Nephron progenitor cell (in vitro differentiated cells): ENCODE measurements around the gene TTBK1.

Experiments
- DNase-seq: peaks from one replicate; pipeline ENCODE4 v3.0.0; 2021
- H3K27ac Mint-ChIP-seq: 2 replicates; pipeline ENCODE4 v1.8.0; 2021; ENCODE audit warnings: mild to moderate bottlenecking, moderate library complexity, mixed read lengths
- H3K27me3 Mint-ChIP-seq: 2 replicates; pipeline ENCODE4 v1.8.0; 2021; ENCODE audit warnings: mild to moderate bottlenecking, low read depth, mixed read lengths; ENCODE audit not compliant: poor library complexity
- H3K36me3 Mint-ChIP-seq: 2 replicates; pipeline ENCODE4 v1.8.0; 2021; ENCODE audit warnings: low read depth, mixed read lengths
- H3K4me1 Mint-ChIP-seq: 2 replicates; pipeline ENCODE4 v1.8.0; 2021; ENCODE audit warnings: mixed read lengths
- H3K4me3 Mint-ChIP-seq: 2 replicates; pipeline ENCODE4 v1.8.0; 2021; ENCODE audit warnings: mild to moderate bottlenecking, moderate library complexity, mixed read lengths
- H3K9me3 Mint-ChIP-seq: 2 replicates; pipeline ENCODE4 v1.8.0; 2021; ENCODE audit warnings: mild to moderate bottlenecking, moderate library complexity, mixed read lengths
- TF ChIP-seq, protein P1 (sequence below): fragments of 200-600 bp; sonication (generic); IDR thresholded peaks from 2 replicates; pipeline ENCODE4 v1.5.0; 2021; ENCODE audit warnings: antibody characterized with exemption

TTBK1 gene

DNA sequence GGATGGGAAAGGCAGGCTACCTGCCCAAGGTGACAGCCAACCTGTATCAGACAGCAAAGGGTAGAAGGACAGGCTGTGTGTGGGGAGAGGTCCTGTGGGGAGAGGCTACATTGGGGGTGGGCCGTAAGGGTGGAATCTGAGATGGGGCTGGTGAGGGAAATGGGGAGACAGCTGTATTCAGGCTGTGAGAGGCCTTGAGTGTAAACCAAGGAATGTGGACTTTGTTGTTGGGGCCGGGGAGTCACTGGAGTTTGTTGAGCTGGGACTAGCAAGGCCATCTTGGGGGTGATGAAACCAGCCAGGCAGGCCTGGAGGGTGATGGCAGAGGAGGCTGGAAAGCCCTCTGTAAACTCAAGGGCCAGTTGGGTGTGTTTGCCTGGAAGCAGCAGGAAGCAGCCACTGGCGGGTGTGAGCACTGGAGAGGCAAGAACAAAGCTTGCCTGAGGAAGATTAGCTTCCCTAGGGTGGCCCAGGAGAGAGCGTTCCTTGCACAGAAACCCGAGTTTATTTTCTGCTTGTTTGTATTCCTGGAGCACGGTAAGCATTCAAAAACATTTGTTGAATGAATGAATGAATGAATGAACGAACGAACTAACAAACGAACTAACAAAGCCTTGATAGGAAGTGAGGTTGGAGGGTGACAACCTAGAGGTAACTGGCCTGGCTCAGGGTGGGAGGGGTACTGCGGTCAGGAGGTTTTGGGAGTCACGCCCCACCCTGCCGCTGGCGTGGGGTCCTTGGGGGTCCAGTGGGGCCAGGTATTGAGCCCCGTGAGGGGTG is 18.9 kb downstream of the TTBK1 start:
- no peaks in the 10 kb centered on the region for H3K36me3 Mint-ChIP-seq
- no peaks in the 10 kb centered on the region for H3K9me3 Mint-ChIP-seq
- TF ChIP-seq, protein P1, sequence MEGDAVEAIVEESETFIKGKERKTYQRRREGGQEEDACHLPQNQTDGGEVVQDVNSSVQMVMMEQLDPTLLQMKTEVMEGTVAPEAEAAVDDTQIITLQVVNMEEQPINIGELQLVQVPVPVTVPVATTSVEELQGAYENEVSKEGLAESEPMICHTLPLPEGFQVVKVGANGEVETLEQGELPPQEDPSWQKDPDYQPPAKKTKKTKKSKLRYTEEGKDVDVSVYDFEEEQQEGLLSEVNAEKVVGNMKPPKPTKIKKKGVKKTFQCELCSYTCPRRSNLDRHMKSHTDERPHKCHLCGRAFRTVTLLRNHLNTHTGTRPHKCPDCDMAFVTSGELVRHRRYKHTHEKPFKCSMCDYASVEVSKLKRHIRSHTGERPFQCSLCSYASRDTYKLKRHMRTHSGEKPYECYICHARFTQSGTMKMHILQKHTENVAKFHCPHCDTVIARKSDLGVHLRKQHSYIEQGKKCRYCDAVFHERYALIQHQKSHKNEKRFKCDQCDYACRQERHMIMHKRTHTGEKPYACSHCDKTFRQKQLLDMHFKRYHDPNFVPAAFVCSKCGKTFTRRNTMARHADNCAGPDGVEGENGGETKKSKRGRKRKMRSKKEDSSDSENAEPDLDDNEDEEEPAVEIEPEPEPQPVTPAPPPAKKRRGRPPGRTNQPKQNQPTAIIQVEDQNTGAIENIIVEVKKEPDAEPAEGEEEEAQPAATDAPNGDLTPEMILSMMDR: no peak
- no peak overlapping the region for H3K4me3 Mint-ChIP-seq
- peaks cover 25% of the 10 kb centered on the region for H3K4me1 Mint-ChIP-seq
- no peak for DNase-seq
- no peak overlapping the region for H3K27ac Mint-ChIP-seq
- peaks cover 30% of the 10 kb centered on the region for H3K27me3 Mint-ChIP-seq

DNA sequence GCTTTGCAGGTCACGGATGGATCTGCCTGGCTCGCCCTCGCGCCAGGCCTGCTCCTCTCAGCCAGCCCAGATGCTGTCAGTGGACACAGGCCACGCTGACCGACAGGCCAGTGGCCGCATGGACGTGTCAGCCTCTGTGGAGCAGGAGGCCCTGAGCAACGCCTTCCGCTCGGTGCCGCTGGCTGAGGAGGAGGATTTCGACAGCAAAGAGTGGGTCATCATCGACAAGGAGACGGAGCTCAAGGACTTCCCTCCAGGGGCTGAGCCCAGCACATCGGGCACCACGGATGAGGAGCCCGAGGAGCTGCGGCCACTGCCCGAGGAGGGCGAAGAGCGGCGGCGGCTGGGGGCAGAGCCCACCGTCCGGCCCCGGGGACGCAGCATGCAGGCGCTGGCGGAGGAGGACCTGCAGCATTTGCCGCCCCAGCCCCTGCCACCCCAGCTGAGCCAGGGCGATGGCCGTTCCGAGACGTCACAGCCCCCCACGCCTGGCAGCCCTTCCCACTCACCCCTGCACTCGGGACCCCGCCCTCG is 19.6 kb downstream of the TTBK1 start:
- Mint-ChIP-seq H3K4me1 (peaks cover 25% of the 10 kb centered on the region), H3K9me3 (no peaks in the 10 kb centered on the region), H3K36me3 (no peaks in the 10 kb centered on the region), H3K4me3 (no peak overlapping the region), H3K27ac (no peak overlapping the region), H3K27me3 (peaks cover 36% of the 10 kb centered on the region)
- no peak for DNase-seq
- TF ChIP-seq, protein P1: no peak

DNA sequence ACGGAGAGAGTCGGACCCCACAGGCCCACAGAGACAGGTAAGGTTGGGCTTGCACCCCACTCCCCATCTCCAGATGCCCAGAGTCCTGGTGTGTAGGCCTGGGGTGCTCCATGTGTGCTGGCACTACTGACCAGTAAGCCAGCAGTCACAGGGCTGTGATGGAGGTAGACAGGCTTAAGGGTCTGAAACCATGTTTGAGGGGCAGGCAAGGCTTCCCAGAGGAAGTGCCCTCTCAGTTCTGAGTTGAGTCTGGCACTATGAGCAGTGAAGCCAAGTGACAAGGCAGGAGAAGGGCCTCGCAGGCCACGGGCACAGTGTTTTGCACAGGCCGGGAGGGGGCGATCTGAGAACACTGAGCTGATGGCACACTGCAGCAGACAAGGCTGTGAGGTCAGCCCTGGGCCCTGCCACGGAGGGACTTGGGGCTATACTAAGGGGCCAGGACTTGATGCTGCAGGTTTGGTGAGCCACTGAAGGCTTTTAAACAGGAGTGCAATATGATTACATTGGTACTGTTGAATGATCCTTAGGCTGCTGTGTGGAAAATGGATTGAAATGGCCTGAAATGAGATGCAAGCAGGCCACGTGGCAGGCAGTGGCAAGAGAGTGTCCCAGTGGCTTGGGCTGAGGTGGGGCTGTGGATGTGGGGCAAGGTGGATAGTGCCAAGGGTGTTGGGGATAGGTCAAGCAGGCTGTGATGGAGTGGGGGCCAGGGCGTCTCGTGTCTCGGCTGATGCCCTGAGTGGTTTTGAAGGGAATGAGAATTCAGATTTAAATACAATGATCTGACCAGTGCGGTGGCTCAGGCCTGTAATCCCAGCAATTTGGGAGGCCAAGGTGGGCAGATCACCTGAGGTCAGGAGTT is 20.3 kb downstream of the TTBK1 start:
- Mint-ChIP-seq H3K9me3 (no peaks in the 10 kb centered on the region), H3K36me3 (no peaks in the 10 kb centered on the region), H3K4me3 (no peak overlapping the region), H3K27ac (no peak overlapping the region), H3K27me3 (peaks cover 43% of the 10 kb centered on the region), H3K4me1 (peaks cover 27% of the 10 kb centered on the region)
- DNase-seq: peak; percentile 81
- TF ChIP-seq, protein P1: peak; percentile 75

DNA sequence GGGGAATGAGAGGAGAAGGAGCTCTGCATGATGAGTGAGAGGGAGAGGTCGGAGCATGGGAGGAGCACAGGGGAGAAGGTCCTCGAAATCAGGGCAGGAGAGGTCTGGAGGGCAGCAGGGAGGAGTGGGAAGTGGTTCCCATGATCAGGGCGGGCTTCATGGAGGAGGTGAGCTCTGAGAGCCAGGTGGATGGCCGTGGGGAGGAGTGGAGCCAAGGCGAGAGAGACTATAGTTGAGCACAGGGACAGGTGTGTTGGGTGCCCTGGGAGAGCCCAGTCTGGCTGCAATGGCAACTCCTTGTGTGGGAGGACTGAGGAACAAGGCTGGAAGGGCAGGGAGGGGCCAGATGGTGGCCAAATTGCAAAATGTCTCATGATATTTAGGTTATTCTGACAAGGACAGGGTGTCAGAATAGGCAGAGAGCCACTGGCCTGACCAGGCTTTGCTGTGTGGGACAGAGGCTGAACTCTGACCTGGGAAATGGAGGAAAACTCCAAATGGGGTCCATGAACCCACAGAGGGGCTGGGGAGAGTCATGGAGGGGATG is 21.4 kb downstream of the TTBK1 start:
- H3K27me3 Mint-ChIP-seq: peaks cover 51% of the 10 kb centered on the region
- no peak overlapping the region for H3K4me3 Mint-ChIP-seq
- no peak for DNase-seq
- H3K9me3 Mint-ChIP-seq: no peaks in the 10 kb centered on the region
- TF ChIP-seq, protein P1: no peak
- H3K36me3 Mint-ChIP-seq: no peaks in the 10 kb centered on the region
- H3K4me1 Mint-ChIP-seq: peaks cover 36% of the 10 kb centered on the region
- no peak overlapping the region for H3K27ac Mint-ChIP-seq

DNA sequence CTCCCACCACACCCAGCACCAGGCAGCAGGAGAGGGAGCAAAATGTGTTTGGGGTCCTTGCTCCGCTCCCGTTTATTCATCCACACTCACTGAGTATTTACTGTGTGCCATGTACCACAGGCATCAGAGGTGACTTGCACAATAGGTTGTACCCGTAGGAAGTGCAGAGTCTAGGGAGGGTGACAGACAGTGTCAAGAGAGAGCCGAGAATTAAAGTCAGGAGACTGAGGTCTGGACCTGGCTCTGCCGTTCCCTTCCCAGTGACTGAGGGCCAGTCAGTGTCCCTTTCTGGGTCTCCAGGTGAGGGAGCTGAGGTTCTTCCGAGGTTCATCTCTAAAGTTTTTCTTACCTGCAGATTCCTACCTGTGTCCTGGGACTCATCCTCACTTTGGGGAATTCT is 22.3 kb downstream of the TTBK1 start:
- H3K4me3 Mint-ChIP-seq: no peak overlapping the region
- no peaks in the 10 kb centered on the region for H3K9me3 Mint-ChIP-seq
- no peak overlapping the region for H3K27ac Mint-ChIP-seq
- TF ChIP-seq, protein P1: no peak
- DNase-seq: no peak
- peaks cover 54% of the 10 kb centered on the region for H3K27me3 Mint-ChIP-seq
- H3K4me1 Mint-ChIP-seq: peaks cover 44% of the 10 kb centered on the region
- H3K36me3 Mint-ChIP-seq: no peaks in the 10 kb centered on the region
